Endothelial cell (in vitro differentiated cells): ENCODE data around the gene DIP2C. TPM values are rescaled to one million over a fixed set of nuclear protein-coding genes. Genes with fewer than 3 reads are reported as not detected.

Experiments used
- DNase-seq: peaks from one replicate; pipeline ENCODE4 v3.0.0; 2021; ENCODE audit warnings: low spot score
- H3K27ac Mint-ChIP-seq: one replicate; pipeline ENCODE4 v1.8.0; 2021; ENCODE audit warnings: mixed read lengths, inconsistent platforms; ENCODE audit not compliant: unreplicated experiment
- H3K27me3 Mint-ChIP-seq: one replicate; pipeline ENCODE4 v1.8.0; 2021; ENCODE audit warnings: mild to moderate bottlenecking, moderate library complexity, mixed read lengths, inconsistent platforms; ENCODE audit not compliant: unreplicated experiment
- H3K36me3 Mint-ChIP-seq: one replicate; pipeline ENCODE4 v1.8.0; 2021; ENCODE audit warnings: mild to moderate bottlenecking, low read depth, mixed read lengths, inconsistent platforms; ENCODE audit not compliant: unreplicated experiment
- H3K4me1 Mint-ChIP-seq: one replicate; pipeline ENCODE4 v1.8.0; 2021; ENCODE audit warnings: mild to moderate bottlenecking, mixed read lengths, inconsistent platforms; ENCODE audit not compliant: unreplicated experiment
- H3K4me3 Mint-ChIP-seq: one replicate; pipeline ENCODE4 v1.8.0; 2021; ENCODE audit warnings: mild to moderate bottlenecking, mixed read lengths, inconsistent platforms; ENCODE audit not compliant: unreplicated experiment
- H3K9me3 Mint-ChIP-seq: one replicate; pipeline ENCODE4 v1.8.0; 2021; ENCODE audit warnings: mixed read lengths, inconsistent platforms; ENCODE audit not compliant: unreplicated experiment
- total RNA-seq: library from RNA; stranded (reverse); fragmentation: NEBNext Ultra II Directional; extraction: Animal tissue kit (Norgen Biotek cat#: 25700); gene quantifications from one replicate; pipeline ENCODE4 v1.2.1, GENCODE V29; 2021; ENCODE audit not compliant: unreplicated experiment
- TF ChIP-seq, protein P1 (sequence below): fragments of 200-600 bp; sonication (generic); IDR thresholded peaks from one replicate; pipeline ENCODE4 v1.5.0; 2021; ENCODE audit warnings: antibody characterized with exemption; ENCODE audit not compliant: unreplicated experiment

The DIP2C gene
- total RNA-seq, 1 donor from 2014 or later: 13.1 TPM

DNA sequence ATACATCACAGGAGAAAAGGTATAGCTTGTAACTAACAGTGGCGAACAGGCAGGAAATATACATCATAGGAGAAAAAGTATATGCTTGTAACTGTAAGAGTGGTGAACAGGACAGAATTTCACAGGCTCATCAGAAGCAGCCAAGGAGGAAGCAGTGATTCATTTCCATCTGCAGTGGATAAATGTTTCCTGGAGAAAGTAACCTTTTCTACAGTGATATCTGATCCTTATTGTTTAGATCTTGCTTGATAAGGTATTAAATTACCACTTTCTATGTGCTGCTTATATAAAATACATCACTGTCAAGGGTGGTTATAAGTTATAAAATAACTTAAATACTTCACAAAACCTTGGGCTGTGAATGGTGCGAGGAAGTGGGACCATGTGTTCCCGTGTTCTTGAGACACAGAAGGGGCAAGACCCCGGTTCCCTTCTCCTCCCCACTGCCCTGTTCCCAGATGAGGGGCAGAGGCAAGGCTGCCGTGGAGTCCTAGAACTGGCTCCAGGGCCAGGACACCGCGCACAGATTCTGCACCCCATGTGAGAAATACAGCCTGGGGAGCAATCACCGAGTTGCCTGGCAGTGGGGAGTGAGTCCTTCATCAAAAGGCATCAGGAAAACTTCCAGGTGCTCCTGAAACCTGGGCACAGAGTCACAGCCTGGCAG is 135.2 kb downstream of the DIP2C start:
- TF ChIP-seq, protein P1, sequence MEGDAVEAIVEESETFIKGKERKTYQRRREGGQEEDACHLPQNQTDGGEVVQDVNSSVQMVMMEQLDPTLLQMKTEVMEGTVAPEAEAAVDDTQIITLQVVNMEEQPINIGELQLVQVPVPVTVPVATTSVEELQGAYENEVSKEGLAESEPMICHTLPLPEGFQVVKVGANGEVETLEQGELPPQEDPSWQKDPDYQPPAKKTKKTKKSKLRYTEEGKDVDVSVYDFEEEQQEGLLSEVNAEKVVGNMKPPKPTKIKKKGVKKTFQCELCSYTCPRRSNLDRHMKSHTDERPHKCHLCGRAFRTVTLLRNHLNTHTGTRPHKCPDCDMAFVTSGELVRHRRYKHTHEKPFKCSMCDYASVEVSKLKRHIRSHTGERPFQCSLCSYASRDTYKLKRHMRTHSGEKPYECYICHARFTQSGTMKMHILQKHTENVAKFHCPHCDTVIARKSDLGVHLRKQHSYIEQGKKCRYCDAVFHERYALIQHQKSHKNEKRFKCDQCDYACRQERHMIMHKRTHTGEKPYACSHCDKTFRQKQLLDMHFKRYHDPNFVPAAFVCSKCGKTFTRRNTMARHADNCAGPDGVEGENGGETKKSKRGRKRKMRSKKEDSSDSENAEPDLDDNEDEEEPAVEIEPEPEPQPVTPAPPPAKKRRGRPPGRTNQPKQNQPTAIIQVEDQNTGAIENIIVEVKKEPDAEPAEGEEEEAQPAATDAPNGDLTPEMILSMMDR: no peak
- no peak for DNase-seq
- no peaks in the 10 kb centered on the region for H3K36me3 Mint-ChIP-seq
- H3K27me3 Mint-ChIP-seq: peaks cover 12% of the 10 kb centered on the region
- H3K4me1 Mint-ChIP-seq: peaks cover 25% of the 10 kb centered on the region
- H3K9me3 Mint-ChIP-seq: no peaks in the 10 kb centered on the region
- no peak overlapping the region for H3K27ac Mint-ChIP-seq
- H3K4me3 Mint-ChIP-seq: no peak overlapping the region

DNA sequence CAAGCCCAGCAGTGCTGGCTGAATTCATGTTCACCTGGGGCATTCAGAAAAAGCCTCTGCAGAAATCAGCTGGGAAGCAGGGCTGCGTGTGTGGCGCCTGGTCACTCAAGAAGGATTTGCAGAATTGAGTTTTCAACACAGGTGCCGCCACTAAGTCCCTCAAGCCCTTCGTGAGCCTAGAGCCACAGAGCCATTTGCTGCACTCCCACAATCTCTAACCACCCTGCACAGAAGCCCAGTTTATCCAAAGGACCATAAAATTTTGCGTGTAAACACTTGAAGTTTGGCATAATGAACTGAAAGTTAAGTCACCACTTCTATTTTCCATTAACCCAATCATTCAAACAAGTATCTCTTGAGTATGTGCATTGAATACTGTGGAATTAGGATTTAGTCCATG is 136.2 kb downstream of the DIP2C start:
- H3K27ac Mint-ChIP-seq: no peak overlapping the region
- H3K9me3 Mint-ChIP-seq: no peaks in the 10 kb centered on the region
- TF ChIP-seq, protein P1: no peak
- DNase-seq: no peak
- peaks cover 12% of the 10 kb centered on the region for H3K27me3 Mint-ChIP-seq
- peaks cover 25% of the 10 kb centered on the region for H3K4me1 Mint-ChIP-seq
- H3K4me3 Mint-ChIP-seq: no peak overlapping the region
- H3K36me3 Mint-ChIP-seq: no peaks in the 10 kb centered on the region

GRCh38 chr10:552679-553078 is 136.8 kb downstream of the DIP2C start:
- H3K4me1 Mint-ChIP-seq: peaks cover 24% of the 10 kb centered on the region
- no peak for DNase-seq
- H3K4me3 Mint-ChIP-seq: no peak overlapping the region
- H3K27me3 Mint-ChIP-seq: peaks cover 12% of the 10 kb centered on the region
- no peaks in the 10 kb centered on the region for H3K36me3 Mint-ChIP-seq
- TF ChIP-seq, protein P1: no peak
- H3K27ac Mint-ChIP-seq: no peak overlapping the region
- H3K9me3 Mint-ChIP-seq: no peaks in the 10 kb centered on the region

GRCh38 chr10:551373-552252 is 137.9 kb downstream of the DIP2C start:
- Mint-ChIP-seq H3K9me3 (no peaks in the 10 kb centered on the region), H3K4me1 (peaks cover 27% of the 10 kb centered on the region), H3K27me3 (peaks cover 4% of the 10 kb centered on the region), H3K4me3 (no peak overlapping the region), H3K27ac (no peak overlapping the region), H3K36me3 (no peaks in the 10 kb centered on the region)
- TF ChIP-seq, protein P1: no peak
- DNase-seq: no peak
